HEK293 (cell line): ENCODE measurements around the gene PSMD6.

ENCODE experiments used
- CTCF ChIA-PET: fragments of 350-600 bp; formaldehyde crosslinking; extraction: SDS; loops from one replicate; lab custom pipeline; 2021; ENCODE audit warnings: antibody characterized with exemption; lab: Yijun Ruan, JAX
- POLR2A ChIA-PET: fragments of 300-600 bp; formaldehyde crosslinking; extraction: SDS; loops from one replicate; lab custom pipeline; 2020; ENCODE audit warnings: antibody characterized with exemption, inconsistent platforms; lab: Yijun Ruan, JAX
- H3K27ac ChIP-seq: fragments of 200-500 bp; sonication (Bioruptor generic); 2 replicates; pipeline ENCODE4 v1.5.1; 2014; ENCODE audit warnings: low read depth, low read length, control low read depth, inconsistent platforms; ENCODE audit errors: extremely low read depth
- H3K36me3 ChIP-seq, 2 experiments: fragments of 200-500 bp in 1 of 2; sonication (Bioruptor generic) in 1 of 2; 1 replicate in 1 of 2; 2 replicates in 1 of 2; pipeline ENCODE4 v1.5.1; 2014 to 2017; ENCODE audit warnings: inconsistent platforms in 2 of 2, low read length in 2 of 2; ENCODE audit not compliant: control insufficient read depth in 2 of 2, insufficient read depth in 1 of 2
- H3K4me1 ChIP-seq: fragments of 200-500 bp; sonication (Bioruptor generic); 2 replicates; pipeline ENCODE4 v1.5.1; 2014; ENCODE audit warnings: mild to moderate bottlenecking, low read length, inconsistent platforms; ENCODE audit not compliant: control insufficient read depth, insufficient read depth
- H3K4me3 ChIP-seq: 2 replicates; pipeline ENCODE4 v1.5.1; 2011; ENCODE audit warnings: low read depth, mild to moderate bottlenecking, control low read depth, low read length, moderate library complexity
- H3K9me3 ChIP-seq: fragments of 200-500 bp; sonication (Bioruptor generic); 2 replicates; pipeline ENCODE4 v1.5.1; 2014; ENCODE audit warnings: low read depth, low read length, inconsistent platforms; ENCODE audit not compliant: control insufficient read depth, insufficient read depth
- KLF17 ChIP-seq: fragments of 450-650 bp; formaldehyde crosslinking; IDR thresholded peaks from 2 replicates; pipeline ENCODE4 v1.5.1; 2016; ENCODE audit warnings: missing biosample characterization, missing genetic modification characterization
- PRDM1 ChIP-seq: fragments of 450-650 bp; formaldehyde crosslinking; IDR thresholded peaks from 2 replicates; pipeline ENCODE4; 2016; ENCODE audit warnings: missing biosample characterization, missing genetic modification characterization
- SALL2 ChIP-seq: fragments of 450-650 bp; formaldehyde crosslinking; IDR thresholded peaks from 2 replicates; pipeline ENCODE4 v1.5.0; 2017; ENCODE audit warnings: missing biosample characterization, mild to moderate bottlenecking, missing genetic modification characterization, borderline replicate concordance
- YY2 ChIP-seq: fragments of 450-650 bp; formaldehyde crosslinking; IDR thresholded peaks from 2 replicates; pipeline ENCODE4 v1.5.1; 2016; ENCODE audit warnings: missing biosample characterization, missing genetic modification characterization
- ZBTB21 ChIP-seq: fragments of 450-650 bp; formaldehyde crosslinking; IDR thresholded peaks from 2 replicates; pipeline ENCODE4 v1.5.1; 2017; ENCODE audit warnings: missing biosample characterization, missing genetic modification characterization
- ZBTB49 ChIP-seq: fragments of 450-650 bp; formaldehyde crosslinking; IDR thresholded peaks from 2 replicates; pipeline ENCODE4 v1.5.1; 2016; ENCODE audit warnings: missing biosample characterization, missing genetic modification characterization, low read depth
- ZIC2 ChIP-seq: fragments of 450-650 bp; formaldehyde crosslinking; IDR thresholded peaks from 2 replicates; pipeline ENCODE4 v1.5.1; 2016; ENCODE audit warnings: missing biosample characterization, missing genetic modification characterization
- ZNF2 ChIP-seq: fragments of 450-650 bp; formaldehyde crosslinking; IDR thresholded peaks from 2 replicates; pipeline ENCODE4 v1.5.1; 2016; ENCODE audit warnings: missing biosample characterization, missing genetic modification characterization
- ZNF223 ChIP-seq: fragments of 450-650 bp; formaldehyde crosslinking; IDR thresholded peaks from 2 replicates; pipeline ENCODE4 v1.5.1; 2016; ENCODE audit warnings: missing biosample characterization, missing genetic modification characterization
- ZNF350 ChIP-seq: fragments of 450-650 bp; formaldehyde crosslinking; IDR thresholded peaks from 2 replicates; pipeline ENCODE4 v1.5.0; 2017; ENCODE audit warnings: missing biosample characterization, mild to moderate bottlenecking, missing genetic modification characterization
- ZNF37A ChIP-seq: fragments of 450-650 bp; IDR thresholded peaks from 2 replicates; pipeline ENCODE4 v1.5.1; 2018; ENCODE audit warnings: missing biosample characterization, missing genetic modification characterization
- ZNF518A ChIP-seq: fragments of 450-650 bp; formaldehyde crosslinking; conservative IDR thresholded peaks from 2 replicates; pipeline ENCODE4 v1.5.1; 2016; ENCODE audit warnings: low read depth, missing biosample characterization, missing genetic modification characterization
- ZNF645 ChIP-seq: fragments of 450-650 bp; formaldehyde crosslinking; IDR thresholded peaks from 2 replicates; pipeline ENCODE4; 2016; ENCODE audit warnings: missing biosample characterization, missing genetic modification characterization
- ZNF670 ChIP-seq: fragments of 450-650 bp; formaldehyde crosslinking; IDR thresholded peaks from 2 replicates; pipeline ENCODE4 v1.5.1; 2016; ENCODE audit warnings: missing biosample characterization, missing genetic modification characterization, low read depth
- ZNF701 ChIP-seq: fragments of 450-650 bp; formaldehyde crosslinking; IDR thresholded peaks from 2 replicates; pipeline ENCODE4 v1.5.1; 2016; ENCODE audit warnings: missing biosample characterization, missing genetic modification characterization
- ZNF837 ChIP-seq: fragments of 450-650 bp; formaldehyde crosslinking; IDR thresholded peaks from 2 replicates; pipeline ENCODE4 v1.5.1; 2016; ENCODE audit warnings: missing biosample characterization, missing genetic modification characterization
- ZSCAN30 ChIP-seq: fragments of 450-650 bp; IDR thresholded peaks from 2 replicates; pipeline ENCODE4 v1.5.1; 2018; ENCODE audit warnings: missing biosample characterization, mild to moderate bottlenecking, missing genetic modification characterization, moderate library complexity

PSMD6 gene

GRCh38 chr3:63981980-63982379 lies 41.3 kb downstream of the PSMD6 start:
- TF ChIP-seq SALL2 (tag by site-specific recombination) (no peak), ZNF701 (tag by site-specific recombination) (no peak), PRDM1 (tag by site-specific recombination) (no peak), ZNF837 (tag by site-specific recombination) (no peak), ZNF223 (tag by site-specific recombination) (no peak), ZSCAN30 (no peak), ZNF670 (tag by site-specific recombination) (no peak), KLF17 (tag by site-specific recombination) (no peak), ZNF37A (tag by site-specific recombination) (no peak), ZNF518A (tag by site-specific recombination) (no peak), ZNF645 (tag by site-specific recombination) (no peak), ZBTB21 (tag by site-specific recombination) (no peak), ZBTB49 (tag by site-specific recombination) (no peak), ZNF2 (tag by site-specific recombination) (no peak), ZNF350 (tag by site-specific recombination) (no peak), YY2 (tag by site-specific recombination) (no peak), ZIC2 (no peak)
- ChIA-PET POLR2A (no interaction called here), CTCF (interaction anchor here (0.6 to 1.0 kb wide), 2 partner anchors 42 to 633 kb away, joined by 3 read pairs; partner anchors contain the start of gene PSMD6)
- Histone ChIP-seq H3K36me3 (peaks cover 0 to 49% of the 10 kb centered on the region in 2 experiments; a peak in 1 of 3 replicates), H3K9me3 (no peaks in the 10 kb centered on the region), H3K4me1 (no peaks in the 10 kb centered on the region), H3K27ac (no peak overlapping the region), H3K4me3 (no peak overlapping the region)
